H7 (cell line): ENCODE results near the gene STMN3. TPM values are rescaled to one million over a fixed set of nuclear protein-coding genes. Genes with fewer than 3 reads are reported as not detected.

Experiments
- DNase-seq: peaks from one replicate; pipeline ENCODE4 v3.0.0; 2012
- H3K27me3 ChIP-seq: 2 replicates; pipeline ENCODE4 v1.6.0; 2011; ENCODE audit warnings: mild to moderate bottlenecking, low read length; ENCODE audit not compliant: control insufficient read depth, insufficient read depth
- H3K36me3 ChIP-seq: replicated peaks from 2 replicates; pipeline ENCODE4 v1.5.1; 2011; ENCODE audit warnings: low read length; ENCODE audit not compliant: control insufficient read depth, insufficient read depth
- H3K4me3 ChIP-seq: 2 replicates; pipeline ENCODE4 v1.5.1; 2011; ENCODE audit warnings: low read depth, mild to moderate bottlenecking, control low read depth, low read length, moderate library complexity; ENCODE audit not compliant: insufficient read depth
- total RNA-seq: library from RNA; depleted of rRNA; stranded (reverse); fragments of >200 nt; shearing (Covaris generic); gene quantifications from 2 replicates; pipeline ENCODE4 v1.2.3, GENCODE V29; 2014

The STMN3 gene
- total RNA-seq, 1 experiment from 2014 or later, result 32.7 TPM

- no peaks in the 10 kb centered on the region for H3K36me3 ChIP-seq
- DNase-seq, result no peak
- no peak overlapping the region for H3K4me3 ChIP-seq
- no peaks in the 10 kb centered on the region for H3K27me3 ChIP-seq
These were observed 34.4 kb upstream of the STMN3 start for GRCh38 chr20:63687419-63688178.

GRCh38 chr20:63686492-63687321 is 33.5 kb upstream of the STMN3 start:
- Histone ChIP-seq H3K27me3 (no peaks in the 10 kb centered on the region), H3K36me3 (no peaks in the 10 kb centered on the region), H3K4me3 (no peak overlapping the region)
- peak; percentile 70 for DNase-seq

- no peaks in the 10 kb centered on the region for H3K36me3 ChIP-seq
- H3K4me3 ChIP-seq, result no peak overlapping the region
- DNase-seq, result no peak
- no peaks in the 10 kb centered on the region for H3K27me3 ChIP-seq
These were observed 32.9 kb upstream of the STMN3 start for GRCh38 chr20:63686094-63686491.

DNA sequence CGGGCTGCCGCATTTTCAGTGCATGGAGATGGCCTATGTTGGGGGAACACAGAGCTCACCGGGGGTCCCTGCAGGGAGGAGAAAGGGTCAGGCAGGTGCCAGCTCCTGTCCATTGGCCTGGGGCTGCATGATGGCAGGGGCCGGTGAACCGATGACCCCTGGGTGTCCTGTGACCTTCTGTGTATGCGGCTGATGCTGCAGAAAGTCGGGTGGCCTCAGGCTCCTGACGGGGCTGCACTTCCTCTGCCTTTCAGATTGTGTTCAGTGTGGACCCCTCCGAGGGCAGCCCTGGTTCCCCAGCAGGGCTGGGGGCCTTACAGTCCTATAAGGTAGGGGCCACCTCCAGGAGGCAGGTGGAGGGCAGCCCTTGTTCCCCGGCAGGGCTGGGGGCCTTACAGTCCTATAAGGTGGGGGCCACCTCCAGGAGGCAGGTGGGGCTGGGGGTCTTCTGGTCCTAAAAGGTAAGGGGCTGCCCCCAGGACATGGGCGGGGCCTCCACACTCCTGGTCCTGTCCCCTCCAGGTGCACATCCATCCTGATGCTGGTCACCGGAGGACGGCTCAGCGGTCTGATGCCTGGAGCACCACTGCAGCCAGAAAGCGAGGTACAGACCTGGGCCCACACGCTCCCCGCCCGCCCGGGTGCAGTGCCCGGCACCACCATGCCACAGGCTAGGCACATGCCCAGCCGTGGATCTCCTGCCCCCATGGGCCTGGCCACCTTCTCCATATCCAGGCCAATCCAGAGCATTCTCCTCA is 32.2 kb upstream of the STMN3 start:
- Histone ChIP-seq H3K4me3 (no peak overlapping the region), H3K36me3 (no peaks in the 10 kb centered on the region), H3K27me3 (no peaks in the 10 kb centered on the region)
- no peak for DNase-seq

DNA sequence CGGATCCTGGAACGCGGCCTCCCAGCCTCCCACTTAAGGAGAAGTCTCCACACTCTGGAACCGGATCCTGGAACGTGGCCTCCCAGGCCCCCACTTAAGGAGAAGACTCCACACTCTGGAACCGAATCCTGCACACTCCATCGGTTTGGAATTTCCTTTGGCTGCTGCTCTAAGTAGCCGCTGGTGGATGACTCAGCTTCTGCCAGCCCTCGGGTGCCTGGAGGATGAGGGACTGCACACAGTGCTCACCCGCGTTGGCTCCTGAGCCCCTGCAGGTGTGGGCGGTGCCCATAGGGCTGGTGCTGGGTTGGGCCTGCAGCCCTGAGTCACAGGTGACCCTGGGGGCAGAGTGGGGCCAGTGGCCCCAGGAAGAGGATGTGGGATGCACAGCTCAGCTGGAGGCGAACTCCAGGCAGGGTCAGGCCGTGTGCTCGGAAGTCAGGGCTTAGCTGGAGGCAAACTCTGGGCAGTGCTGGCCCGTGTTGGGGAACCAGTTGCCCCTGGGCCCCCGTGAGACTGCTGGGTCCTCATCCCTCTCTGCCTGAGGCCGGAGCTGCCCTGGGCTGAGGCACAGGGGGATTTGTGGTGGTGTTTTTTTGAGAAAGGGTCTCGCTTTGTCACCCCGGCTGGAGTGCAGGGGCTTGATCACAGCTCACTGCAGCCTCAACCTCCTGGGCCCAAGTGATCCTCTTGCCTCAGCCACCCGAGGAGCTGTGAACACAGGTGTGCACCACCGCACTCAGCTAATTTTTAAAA is 29.3 kb upstream of the STMN3 start:
- no peak for DNase-seq
- Histone ChIP-seq H3K27me3 (no peaks in the 10 kb centered on the region), H3K36me3 (peaks cover 4% of the 10 kb centered on the region; the same call in 1 of the 2 replicates), H3K4me3 (no peak overlapping the region)

DNA sequence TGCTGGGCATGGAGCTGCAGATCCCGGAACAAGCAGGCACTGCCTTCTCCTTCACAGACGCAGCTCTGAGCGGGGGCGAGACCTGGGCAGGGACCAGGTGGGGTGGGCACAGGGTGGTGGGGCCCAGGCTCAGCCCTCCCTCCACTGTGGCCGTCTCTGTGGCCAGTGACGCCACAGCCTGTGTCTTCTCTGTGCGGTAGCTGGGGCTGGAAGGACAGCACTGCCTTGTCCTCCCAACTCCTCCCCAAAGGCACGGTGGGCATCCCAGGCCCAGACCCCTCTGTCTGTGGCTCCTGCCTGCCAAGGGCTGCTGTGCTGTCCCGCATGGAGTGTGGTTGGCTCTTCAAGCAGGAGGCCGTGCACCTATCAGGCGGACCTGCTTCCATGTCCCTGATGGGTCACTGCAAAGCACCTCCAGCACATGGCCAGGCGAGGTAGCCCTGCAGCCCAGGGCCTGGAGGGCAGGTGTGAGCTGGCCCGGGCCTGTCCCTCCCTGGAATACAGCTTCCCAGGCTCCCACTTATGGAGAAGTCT is 28.5 kb upstream of the STMN3 start:
- Histone ChIP-seq H3K4me3 (no peak overlapping the region), H3K27me3 (no peaks in the 10 kb centered on the region), H3K36me3 (peaks cover 5% of the 10 kb centered on the region)
- DNase-seq, result no peak

DNA sequence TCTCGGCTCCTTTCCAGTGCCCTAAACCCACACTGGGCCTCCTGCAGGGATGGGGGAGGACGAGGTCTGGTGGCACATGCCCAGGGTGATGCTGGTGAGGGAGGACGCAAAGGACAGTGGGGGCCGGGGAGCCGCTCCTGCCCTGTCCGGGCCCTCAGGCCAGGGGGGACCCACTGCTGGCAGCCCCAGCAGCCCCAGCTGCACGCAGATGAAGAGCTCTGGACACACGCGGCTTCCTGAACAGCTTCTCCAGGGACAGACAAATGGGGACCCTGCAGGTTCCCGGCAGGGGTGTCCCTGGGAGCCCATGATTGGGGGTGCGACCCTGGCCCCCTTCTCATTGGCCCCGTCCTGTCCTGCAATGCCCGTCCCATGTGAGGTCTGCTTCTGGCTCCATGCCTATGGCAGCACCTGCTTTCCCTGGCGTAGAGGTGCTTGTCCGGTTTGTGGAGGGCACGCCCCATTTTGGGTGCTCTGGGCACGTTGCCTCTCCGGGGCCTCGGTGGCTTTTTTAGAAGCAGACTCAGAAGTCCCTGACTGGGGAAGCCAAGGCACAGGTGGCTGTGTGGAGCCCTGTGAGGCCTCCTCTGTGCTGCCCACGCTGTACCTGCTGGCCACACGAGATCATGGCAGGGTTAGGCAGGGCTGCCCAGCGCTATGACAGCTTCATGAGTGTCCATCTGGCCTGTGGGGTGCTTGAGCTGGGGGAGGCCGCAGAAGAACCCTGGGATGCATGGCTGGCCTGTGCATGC is 27.8 kb upstream of the STMN3 start:
- DNase-seq, result no peak
- Histone ChIP-seq H3K4me3 (no peak overlapping the region), H3K27me3 (no peaks in the 10 kb centered on the region), H3K36me3 (peaks cover 5% of the 10 kb centered on the region)

DNA sequence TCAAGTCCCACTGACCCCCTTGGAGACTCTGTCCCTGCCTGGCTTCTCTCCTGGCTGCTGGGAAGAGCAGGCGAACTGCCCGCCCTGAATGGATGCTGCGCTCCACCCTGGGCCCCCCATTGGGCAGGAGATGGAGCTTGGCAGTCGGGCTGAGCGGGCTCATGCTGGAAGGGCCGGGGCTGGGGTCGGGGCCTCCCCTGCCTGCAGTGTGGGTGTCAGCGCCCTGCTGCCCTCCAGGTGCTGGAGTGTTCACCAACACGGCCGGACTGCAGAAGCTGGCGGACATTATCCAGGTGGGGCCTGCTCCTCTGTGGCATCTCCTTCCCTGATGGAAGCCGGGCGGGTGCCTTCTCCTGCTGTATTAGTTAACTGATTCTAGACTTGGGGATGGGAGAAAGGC is 27.2 kb upstream of the STMN3 start:
- Histone ChIP-seq H3K36me3 (peaks cover 7% of the 10 kb centered on the region), H3K4me3 (no peak overlapping the region), H3K27me3 (no peaks in the 10 kb centered on the region)
- DNase-seq, result no peak

DNA sequence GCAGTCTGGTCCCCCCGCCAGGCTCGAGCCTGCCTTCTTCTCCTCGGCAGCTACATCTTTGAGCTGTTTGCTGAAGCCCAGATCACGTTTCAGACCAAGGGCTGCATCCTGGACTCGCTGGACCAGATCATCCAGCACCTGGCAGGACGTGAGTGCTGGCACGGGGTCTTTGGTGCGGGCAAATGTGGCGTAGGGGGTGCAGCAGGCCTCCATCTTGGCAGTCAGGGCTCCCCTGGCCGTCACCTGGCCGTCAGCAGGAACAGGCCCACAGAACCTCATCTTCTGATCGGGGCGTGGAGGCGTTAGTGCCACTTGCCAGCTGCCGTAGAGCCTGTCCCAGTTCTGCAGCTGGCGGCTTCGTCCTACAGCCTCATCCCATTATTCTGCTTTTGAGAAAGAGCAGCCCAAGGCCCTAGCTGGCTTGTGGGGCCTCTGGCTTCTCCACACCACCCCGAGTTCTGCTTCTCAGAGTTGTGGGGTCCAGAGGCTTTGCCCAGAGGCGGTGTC is 26.6 kb upstream of the STMN3 start:
- peaks cover 7% of the 10 kb centered on the region for H3K36me3 ChIP-seq
- H3K27me3 ChIP-seq, result no peaks in the 10 kb centered on the region
- no peak for DNase-seq

GRCh38 chr20:63678667-63679465 is 25.6 kb upstream of the STMN3 start:
- Histone ChIP-seq H3K36me3 (peaks cover 7% of the 10 kb centered on the region), H3K27me3 (no peaks in the 10 kb centered on the region), H3K4me3 (no peak overlapping the region)
- no peak for DNase-seq

More for the DNA sequence above, 26.6 kb upstream of the STMN3 start:
- no peak overlapping the region for H3K4me3 ChIP-seq

DNA sequence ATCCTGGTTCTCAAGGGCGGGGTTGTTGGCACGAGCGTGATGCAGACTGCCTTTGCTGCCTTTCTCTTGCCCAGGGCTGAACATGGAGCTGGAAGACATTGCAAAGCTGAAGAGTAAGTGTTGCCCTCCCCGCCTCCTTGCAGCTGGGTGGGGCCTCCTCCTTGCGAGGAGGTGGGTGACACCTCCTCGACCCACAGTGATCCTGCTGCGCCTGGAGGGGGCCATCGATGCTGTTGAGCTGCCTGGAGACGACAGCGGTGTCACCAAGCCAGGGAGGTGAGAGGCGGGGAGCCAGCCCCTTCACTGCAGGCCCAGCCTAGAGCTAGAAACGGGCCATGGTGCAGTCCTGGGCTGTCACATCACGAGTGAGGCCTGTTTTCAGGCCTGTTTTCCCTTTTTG is 24.8 kb upstream of the STMN3 start:
- Histone ChIP-seq H3K27me3 (no peaks in the 10 kb centered on the region), H3K4me3 (no peak overlapping the region), H3K36me3 (peaks cover 7% of the 10 kb centered on the region)
- no peak for DNase-seq

GRCh38 chr20:63675681-63676368 is 22.6 kb upstream of the STMN3 start:
- no peaks in the 10 kb centered on the region for H3K27me3 ChIP-seq
- DNase-seq, result no peak
- H3K4me3 ChIP-seq, result no peak overlapping the region
- peaks cover 7% of the 10 kb centered on the region for H3K36me3 ChIP-seq
